Ectodermal cell (in vitro differentiated cells): ENCODE measurements around the gene NLE1.
"Not testable (repeated sequence)": the region's sequence is repeated elsewhere in the genome, so short reads cannot be mapped to it uniquely, and the experiment has no call there.

Experiments used
- H3K27ac ChIP-seq: 2 replicates; pipeline ENCODE4 v1.7.0; 2013; ENCODE audit warnings: mild to moderate bottlenecking, low read depth, low read length; ENCODE audit not compliant: insufficient read depth, poor library complexity, severe bottlenecking
- H3K27me3 ChIP-seq: 2 replicates; pipeline ENCODE4 v1.7.0; 2013; ENCODE audit warnings: mild to moderate bottlenecking, low read length; ENCODE audit not compliant: insufficient read depth, control insufficient read depth, poor library complexity, severe bottlenecking
- H3K36me3 ChIP-seq: one replicate; pipeline ENCODE4 v1.7.0; 2013; ENCODE audit warnings: low read length; ENCODE audit not compliant: control insufficient read depth, insufficient read depth
- H3K4me1 ChIP-seq: one replicate; pipeline ENCODE4 v1.7.0; 2013; ENCODE audit warnings: low read length; ENCODE audit not compliant: control insufficient read depth, insufficient read depth
- H3K4me3 ChIP-seq: 2 replicates; pipeline ENCODE4 v1.7.0; 2013; ENCODE audit warnings: low read depth, low read length, control low read depth; ENCODE audit not compliant: insufficient read depth
- H3K9me3 ChIP-seq: 2 replicates; pipeline ENCODE4 v1.7.0; 2013; ENCODE audit warnings: mild to moderate bottlenecking, low read length, moderate library complexity; ENCODE audit not compliant: control insufficient read depth
- WGBS, 2 experiments: methylation state at CpG; one replicate each; pipeline ENCODE4 v1.1.7; 2013; ENCODE audit warnings: missing lambda C conversion rate in 2 of 2; 5-methylcytosine and 5-hydroxymethylcytosine counted together

The NLE1 gene

GRCh38 chr17:35175638-35176415, 33.7 kb upstream of the NLE1 start:
- WGBS, 2 experiments: 91 to 92% methylated on average over 9 of the region's 9 CpGs

GRCh38 chr17:35174835-35175334, 32.8 kb upstream of the NLE1 start:
- Histone ChIP-seq H3K4me3 (no peak overlapping the region), H3K27me3 (no peaks in the 10 kb centered on the region), H3K9me3 (no peaks in the 10 kb centered on the region), H3K36me3 (no peaks in the 10 kb centered on the region), H3K4me1 (no peaks in the 10 kb centered on the region), H3K27ac (no peak overlapping the region)
- WGBS, 2 experiments: 82 to 92% methylated on average over 2 of the region's 2 CpGs

More at GRCh38 chr17:35175638-35176415, 33.7 kb upstream of the NLE1 start:
- Histone ChIP-seq H3K27ac (no peak overlapping the region), H3K9me3 (no peaks in the 10 kb centered on the region), H3K27me3 (no peaks in the 10 kb centered on the region), H3K36me3 (no peaks in the 10 kb centered on the region), H3K4me1 (no peaks in the 10 kb centered on the region), H3K4me3 (no peak overlapping the region)

GRCh38 chr17:35172321-35172720, 30.2 kb upstream of the NLE1 start:
- not testable (repeated sequence) for H3K36me3 ChIP-seq, H3K9me3 ChIP-seq, H3K4me3 ChIP-seq, H3K4me1 ChIP-seq, H3K27me3 ChIP-seq, H3K27ac ChIP-seq
- 84 to 89% methylated on average over 3 of the region's 3 CpGs for WGBS, 2 experiments

GRCh38 chr17:35171834-35172233, 29.7 kb upstream of the NLE1 start:
- Histone ChIP-seq H3K27me3 (no peaks in the 10 kb centered on the region), H3K4me1 (no peaks in the 10 kb centered on the region), H3K9me3 (no peaks in the 10 kb centered on the region), H3K27ac (no peak overlapping the region), H3K4me3 (no peak overlapping the region), H3K36me3 (no peaks in the 10 kb centered on the region)
- 86% methylated on average over 1 of the region's 2 CpGs; no CpG with 5 or more reads in 1 of the 2 experiments for WGBS, 2 experiments

- WGBS, 2 experiments: 93 to 94% methylated on average over 17 to 18 of the region's 18 CpGs
- Histone ChIP-seq H3K27me3 (no peaks in the 10 kb centered on the region), H3K9me3 (no peaks in the 10 kb centered on the region), H3K36me3 (no peaks in the 10 kb centered on the region), H3K4me3 (no peak overlapping the region), H3K27ac (no peak overlapping the region), H3K4me1 (no peaks in the 10 kb centered on the region)
Observed at GRCh38 chr17:35170968-35171771, 29.1 kb upstream of the NLE1 start.

- Histone ChIP-seq H3K9me3 (no peaks in the 10 kb centered on the region), H3K4me1 (no peaks in the 10 kb centered on the region), H3K27ac (no peak overlapping the region), H3K36me3 (no peaks in the 10 kb centered on the region), H3K4me3 (no peak overlapping the region), H3K27me3 (no peaks in the 10 kb centered on the region)
- WGBS, 2 experiments: 93 to 95% methylated on average over 17 of the region's 17 CpGs
Observed at GRCh38 chr17:35169835-35170363, 27.8 kb upstream of the NLE1 start.

GRCh38 chr17:35167666-35168065, 25.6 kb upstream of the NLE1 start:
- Histone ChIP-seq H3K4me1 (no peaks in the 10 kb centered on the region), H3K4me3 (no peak overlapping the region), H3K36me3 (no peaks in the 10 kb centered on the region), H3K27me3 (no peaks in the 10 kb centered on the region), H3K9me3 (no peaks in the 10 kb centered on the region), H3K27ac (no peak overlapping the region)
- WGBS, 2 experiments: 93 to 100% methylated on average over 1 of the region's 1 CpG

GRCh38 chr17:35167046-35167445, 24.9 kb upstream of the NLE1 start:
- no peak overlapping the region for H3K27ac ChIP-seq
- H3K27me3 ChIP-seq: no peaks in the 10 kb centered on the region
- 72 to 73% methylated on average over 3 of the region's 3 CpGs for WGBS, 2 experiments
- H3K4me1 ChIP-seq: no peaks in the 10 kb centered on the region
- no peak overlapping the region for H3K4me3 ChIP-seq
- no peaks in the 10 kb centered on the region for H3K9me3 ChIP-seq
- H3K36me3 ChIP-seq: no peaks in the 10 kb centered on the region

GRCh38 chr17:35166526-35166925, 24.4 kb upstream of the NLE1 start:
- Histone ChIP-seq H3K4me1 (no peaks in the 10 kb centered on the region), H3K4me3 (no peak overlapping the region), H3K36me3 (no peaks in the 10 kb centered on the region), H3K27ac (no peak overlapping the region), H3K9me3 (no peaks in the 10 kb centered on the region), H3K27me3 (no peaks in the 10 kb centered on the region)
- WGBS, 2 experiments: 72% methylated on average over 5 of the region's 5 CpGs

- Histone ChIP-seq H3K4me1 (no peaks in the 10 kb centered on the region), H3K27ac (no peak overlapping the region), H3K4me3 (no peak overlapping the region), H3K36me3 (no peaks in the 10 kb centered on the region), H3K9me3 (no peaks in the 10 kb centered on the region), H3K27me3 (no peaks in the 10 kb centered on the region)
- WGBS, 2 experiments: 75 to 83% methylated on average over 5 of the region's 5 CpGs
Observed at GRCh38 chr17:35164716-35165115, 22.6 kb upstream of the NLE1 start.
